ENCODE results near the gene SLC16A1. TPM values are rescaled to one million over a fixed set of nuclear protein-coding genes. Genes with fewer than 3 reads are reported as not detected.
A peak's percentile ranks its signal among the peaks of the same experiment; 100 is the strongest.

The SLC16A1 gene
- total RNA-seq, 1 donor from 2014 or later: 149 TPM

GRCh38 chr1:112938210-112938609, 17.8 kb downstream of the SLC16A1 start:
- Histone ChIP-seq H3K4me1 (peaks cover 40% of the 10 kb centered on the region), H3K27me3 (no peaks in the 10 kb centered on the region), H3F3A (ENCODE audit: low read depth) (peaks cover 29% of the 10 kb centered on the region), H4K20me1 (ENCODE audit: low read depth) (peaks cover 23% of the 10 kb centered on the region), H3K27ac (peak overlapping the region; percentile 60), H3K4me3 (no peak overlapping the region), H3K9ac (no peak overlapping the region), H2AFZ (replicated peaks) (no peak overlapping the region), H3K79me2 (ENCODE audit: low read depth) (peaks cover 100% of the 10 kb centered on the region), H3K4me2 (peak overlapping the region; percentile 59), H3K36me3 (no peaks in the 10 kb centered on the region), H3K9me3 (ENCODE audit: low read depth) (no peaks in the 10 kb centered on the region)
- peaks cover 29% of the 10 kb centered on the region for H3K4me1 Mint-ChIP-seq
- no peak overlapping the region for H3K4me3 Mint-ChIP-seq
- TF ChIP-seq EZH2 (IDR thresholded peaks at IDR 0.05) (no peak), EZH2phosphoT487 (IDR thresholded peaks at IDR 0.05) (no peak), CTCF (IDR thresholded peaks at IDR 0.05) (no peak)
- H3K36me3 Mint-ChIP-seq: peaks cover 13% of the 10 kb centered on the region
- H3K27ac Mint-ChIP-seq: no peak overlapping the region
- peaks cover 2% of the 10 kb centered on the region for H3K9me3 Mint-ChIP-seq
- no peak for DNase-seq (ENCODE audit: low spot score)
- peaks cover 2% of the 10 kb centered on the region for H3K27me3 Mint-ChIP-seq (ENCODE audit: insufficient read depth, low read depth)

- Mint-ChIP-seq H3K27ac (peak overlapping the region; percentile 17), H3K9me3 (no peaks in the 10 kb centered on the region), H3K4me1 (peaks cover 29% of the 10 kb centered on the region), H3K4me3 (no peak overlapping the region), H3K36me3 (peaks cover 9% of the 10 kb centered on the region), H3K27me3 (ENCODE audit: insufficient read depth, low read depth) (peaks cover 2% of the 10 kb centered on the region)
- Histone ChIP-seq H3F3A (ENCODE audit: low read depth) (peaks cover 29% of the 10 kb centered on the region), H3K27me3 (no peaks in the 10 kb centered on the region), H3K4me3 (no peak overlapping the region), H3K9me3 (ENCODE audit: low read depth) (no peaks in the 10 kb centered on the region), H4K20me1 (ENCODE audit: low read depth) (peaks cover 23% of the 10 kb centered on the region), H3K4me1 (peaks cover 40% of the 10 kb centered on the region), H3K4me2 (peak overlapping the region; percentile 59), H3K9ac (no peak overlapping the region), H3K27ac (peak overlapping the region; percentile 60), H2AFZ (replicated peaks) (no peak overlapping the region), H3K36me3 (no peaks in the 10 kb centered on the region), H3K79me2 (ENCODE audit: low read depth) (peaks cover 100% of the 10 kb centered on the region)
- peak; percentile 44 for DNase-seq (ENCODE audit: low spot score)
- no peak for TF ChIP-seq CTCF (IDR thresholded peaks at IDR 0.05)
- no peak for TF ChIP-seq EZH2 (IDR thresholded peaks at IDR 0.05)
- TF ChIP-seq EZH2phosphoT487 (IDR thresholded peaks at IDR 0.05): no peak
Observed at GRCh38 chr1:112937495-112937894, 18.5 kb downstream of the SLC16A1 start.

- H3K4me1 Mint-ChIP-seq: peaks cover 29% of the 10 kb centered on the region
- Histone ChIP-seq H3K9ac (no peak overlapping the region), H3K4me1 (peaks cover 40% of the 10 kb centered on the region), H3F3A (ENCODE audit: low read depth) (peaks cover 29% of the 10 kb centered on the region), H3K9me3 (ENCODE audit: low read depth) (no peaks in the 10 kb centered on the region), H3K27ac (peak overlapping the region; percentile 60), H3K79me2 (ENCODE audit: low read depth) (peaks cover 100% of the 10 kb centered on the region), H3K4me2 (peak overlapping the region; percentile 59), H3K36me3 (no peaks in the 10 kb centered on the region), H3K4me3 (no peak overlapping the region), H3K27me3 (no peaks in the 10 kb centered on the region), H2AFZ (replicated peaks) (no peak overlapping the region), H4K20me1 (ENCODE audit: low read depth) (peaks cover 26% of the 10 kb centered on the region)
- TF ChIP-seq CTCF (IDR thresholded peaks at IDR 0.05): no peak
- no peak for TF ChIP-seq EZH2 (IDR thresholded peaks at IDR 0.05)
- TF ChIP-seq EZH2phosphoT487 (IDR thresholded peaks at IDR 0.05): no peak
- peaks cover 2% of the 10 kb centered on the region for H3K27me3 Mint-ChIP-seq (ENCODE audit: insufficient read depth, low read depth)
- DNase-seq (ENCODE audit: low spot score): no peak
- H3K4me3 Mint-ChIP-seq: no peak overlapping the region
- H3K36me3 Mint-ChIP-seq: peaks cover 10% of the 10 kb centered on the region
- peak overlapping the region; percentile 17 for H3K27ac Mint-ChIP-seq
- H3K9me3 Mint-ChIP-seq: no peaks in the 10 kb centered on the region
Observed at GRCh38 chr1:112937070-112937469, 18.9 kb downstream of the SLC16A1 start.
